ENCODE results near the gene SYNJ2. TPM values are rescaled to one million over a fixed set of nuclear protein-coding genes. Genes with fewer than 3 reads are reported as not detected.

Gene SYNJ2
- total RNA-seq, 1 donor from 2014 or later = 44.9 TPM

GRCh38 chr6:158010591-158011477, 29.2 kb downstream of the SYNJ2 start:
- intact Hi-C loops (cut with micrococcal nuclease) = no loop called here

- intact Hi-C loops (cut with micrococcal nuclease) = no loop called here
Measured at GRCh38 chr6:158011478-158011920, 29.8 kb downstream of the SYNJ2 start.

- intact Hi-C loops (cut with micrococcal nuclease) = no loop called here
Measured at GRCh38 chr6:158011980-158012566, 30.4 kb downstream of the SYNJ2 start.

- intact Hi-C loops (cut with micrococcal nuclease) = no loop called here
Measured at GRCh38 chr6:158013904-158014504, 32.3 kb downstream of the SYNJ2 start.

GRCh38 chr6:158014505-158015187, 33.0 kb downstream of the SYNJ2 start:
- intact Hi-C loops (cut with micrococcal nuclease) = loop anchor here (1.0 kb wide), 1 partner anchor 12 kb away; no protein-coding TSS in a partner anchor

GRCh38 chr6:158015188-158015506, 33.5 kb downstream of the SYNJ2 start:
- intact Hi-C loops (cut with micrococcal nuclease) = loop anchor here (1.0 kb wide), 1 partner anchor 11 kb away; no protein-coding TSS in a partner anchor

- intact Hi-C loops (cut with micrococcal nuclease) = no loop called here
Measured at GRCh38 chr6:158016571-158017383, 35.1 kb downstream of the SYNJ2 start.

- intact Hi-C loops (cut with micrococcal nuclease) = no loop called here
Measured at GRCh38 chr6:158017621-158018040, 36.0 kb downstream of the SYNJ2 start.

GRCh38 chr6:158018041-158018771, 36.5 kb downstream of the SYNJ2 start:
- intact Hi-C loops (cut with micrococcal nuclease) = no loop called here

- intact Hi-C loops (cut with micrococcal nuclease) = no loop called here
Measured at GRCh38 chr6:158018851-158019361, 37.2 kb downstream of the SYNJ2 start.

GRCh38 chr6:158019416-158019815, 37.8 kb downstream of the SYNJ2 start:
- intact Hi-C loops (cut with micrococcal nuclease) = no loop called here

- intact Hi-C loops (cut with micrococcal nuclease) = no loop called here
Measured at GRCh38 chr6:158020272-158020711, 38.6 kb downstream of the SYNJ2 start.

GRCh38 chr6:158020811-158021210, 39.1 kb downstream of the SYNJ2 start:
- intact Hi-C loops (cut with micrococcal nuclease) = no loop called here

- intact Hi-C loops (cut with micrococcal nuclease) = no loop called here
Measured at GRCh38 chr6:158021376-158021775, 39.7 kb downstream of the SYNJ2 start.

- intact Hi-C loops (cut with micrococcal nuclease) = no loop called here
Measured at GRCh38 chr6:158021814-158022748, 40.4 kb downstream of the SYNJ2 start.

GRCh38 chr6:158022749-158023596, 41.3 kb downstream of the SYNJ2 start:
- intact Hi-C loops (cut with micrococcal nuclease) = no loop called here

GRCh38 chr6:158023597-158023939, 41.9 kb downstream of the SYNJ2 start:
- intact Hi-C loops (cut with micrococcal nuclease) = no loop called here

Measured in T-helper 1 cell treated with Interleukin-12 subunit alpha and Interleukin-12 subunit beta and Interleukin-4 antibody, amounts not matched to agents 30 ng/mL and 1 ng/mL, for 36 hours (primary cell).